Measurements from ENCODE around the gene CEP192.

- no peak for TF ChIP-seq POLR2AphosphoS5 (IDR thresholded peaks at IDR 0.05)
- no peak for TF ChIP-seq CTCF (IDR thresholded peaks at IDR 0.05)
Observed at GRCh38 chr18:13077473-13077872, 86.3 kb downstream of the CEP192 start.

Measured in breast epithelium (tissue), 3 donors.